ENCODE data around the gene C1orf226. TPM values are rescaled to one million over a fixed set of nuclear protein-coding genes. Genes with fewer than 3 reads are reported as not detected.

The C1orf226 gene
- total and polyA plus RNA-seq, 2 experiments from 2014 or later: under 0.01 to 0.08 TPM

DNA sequence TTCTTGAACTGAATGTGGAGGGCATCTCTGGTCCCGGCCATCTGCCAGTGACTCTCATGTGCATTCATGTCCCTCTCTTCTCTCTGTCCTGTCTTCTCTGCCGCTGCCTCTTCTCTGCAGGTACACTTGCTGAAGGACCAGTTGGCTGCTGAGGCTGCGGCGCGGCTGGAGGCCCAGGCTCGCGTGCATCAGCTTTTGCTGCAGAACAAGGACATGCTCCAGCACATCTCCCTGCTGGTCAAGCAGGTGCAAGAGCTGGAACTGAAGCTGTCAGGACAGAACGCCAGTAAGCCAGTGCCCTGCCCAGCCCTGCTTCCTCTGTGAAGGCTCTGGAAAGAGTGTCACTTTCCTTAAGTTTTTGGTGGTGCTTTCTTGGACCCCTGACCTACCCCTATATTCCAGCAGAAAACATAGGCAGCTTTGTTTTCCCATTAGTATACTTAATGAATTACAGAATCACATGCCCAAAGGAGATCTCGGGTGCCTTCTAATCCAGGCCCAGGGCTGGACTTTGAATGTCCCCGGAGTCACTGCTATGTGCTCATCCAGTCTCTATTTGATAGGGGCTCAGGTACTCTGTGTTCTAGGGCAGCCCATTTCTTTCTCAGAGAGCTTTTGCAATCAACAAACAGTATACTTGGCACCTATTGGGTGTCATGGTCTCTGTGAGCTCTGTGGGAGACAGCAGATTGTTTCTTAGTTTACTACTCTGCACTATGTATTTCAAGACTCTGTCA lies 16.1 kb upstream of the C1orf226 start:
- Histone ChIP-seq H3K27me3 (replicated peaks; ENCODE audit: insufficient read depth) (no peaks in the 10 kb centered on the region), H3K9ac (no peak overlapping the region), H3K36me3 (ENCODE audit: low read depth) (no peaks in the 10 kb centered on the region), H2AFZ (no peak overlapping the region), H3F3A (ENCODE audit: insufficient read depth) (no peaks in the 10 kb centered on the region), H3K4me2 (ENCODE audit: unreplicated experiment) (no peak overlapping the region), H3K4me1 (ENCODE audit: insufficient read depth) (no peaks in the 10 kb centered on the region), H3K9me2 (ENCODE audit: insufficient read depth) (no peaks in the 10 kb centered on the region), H3K27ac (no peak overlapping the region), H4K20me1 (ENCODE audit: insufficient read depth) (no peaks in the 10 kb centered on the region), H3K9me3 (ENCODE audit: low read depth) (no peaks in the 10 kb centered on the region), H3K4me3 (no peak overlapping the region), H3K79me2 (ENCODE audit: insufficient read depth) (no peaks in the 10 kb centered on the region)
- TF ChIP-seq EZH2phosphoT487 (IDR thresholded peaks at IDR 0.05; ENCODE audit: insufficient read depth, low read depth): no peak
- TF ChIP-seq EZH2 (IDR thresholded peaks at IDR 0.05; ENCODE audit: insufficient read depth, poor library complexity, severe bottlenecking): no peak
- in situ Hi-C loops (cut with MboI): loop anchor here (25.0 kb wide), 1 partner anchor 447 kb away; no protein-coding TSS in a partner anchor
- no peak for DNase-seq
- WGBS, 2 experiments (ENCODE audit: low coverage in 1 of 2, low lambda C conversion rate in 2 of 2, missing lambda C conversion rate in 2 of 2): 81 to 83% methylated on average over 10 of the region's 10 CpGs

DNA sequence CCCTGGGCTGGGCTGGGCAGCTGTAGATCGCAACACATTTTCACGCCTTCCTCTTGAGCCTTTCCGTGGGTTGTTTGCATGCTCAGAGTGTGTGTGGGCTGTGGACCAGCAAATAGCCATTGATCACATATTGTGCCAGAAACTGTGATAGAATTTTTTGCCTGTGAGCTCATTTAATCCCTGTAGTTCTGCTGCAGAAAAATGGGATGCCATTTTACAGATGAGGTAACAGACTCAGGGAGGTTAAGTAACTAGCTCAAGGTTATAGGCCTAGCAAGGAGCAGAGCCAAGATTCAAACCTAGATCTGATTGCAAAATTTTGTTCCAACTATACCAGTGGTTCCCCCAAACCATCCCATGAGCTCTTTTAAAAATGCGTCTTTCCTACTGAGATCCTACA lies 15.4 kb upstream of the C1orf226 start:
- Histone ChIP-seq H3K4me3 (no peak overlapping the region), H3K36me3 (ENCODE audit: low read depth) (no peaks in the 10 kb centered on the region), H3K79me2 (ENCODE audit: insufficient read depth) (no peaks in the 10 kb centered on the region), H3K9me3 (ENCODE audit: low read depth) (no peaks in the 10 kb centered on the region), H3K4me2 (ENCODE audit: unreplicated experiment) (no peak overlapping the region), H4K20me1 (ENCODE audit: insufficient read depth) (no peaks in the 10 kb centered on the region), H3K27me3 (replicated peaks; ENCODE audit: insufficient read depth) (no peaks in the 10 kb centered on the region), H3K9ac (no peak overlapping the region), H3K9me2 (ENCODE audit: insufficient read depth) (no peaks in the 10 kb centered on the region), H3K27ac (no peak overlapping the region), H3F3A (ENCODE audit: insufficient read depth) (no peaks in the 10 kb centered on the region), H3K4me1 (ENCODE audit: insufficient read depth) (no peaks in the 10 kb centered on the region), H2AFZ (no peak overlapping the region)
- no peak for DNase-seq
- WGBS, 2 experiments (ENCODE audit: low coverage in 1 of 2, low lambda C conversion rate in 2 of 2, missing lambda C conversion rate in 2 of 2): 56 to 61% methylated on average over 4 of the region's 4 CpGs
- in situ Hi-C loops (cut with MboI): loop anchor here (25.0 kb wide), 1 partner anchor 446 kb away; no protein-coding TSS in a partner anchor
- TF ChIP-seq EZH2 (IDR thresholded peaks at IDR 0.05; ENCODE audit: insufficient read depth, poor library complexity, severe bottlenecking): no peak

DNA sequence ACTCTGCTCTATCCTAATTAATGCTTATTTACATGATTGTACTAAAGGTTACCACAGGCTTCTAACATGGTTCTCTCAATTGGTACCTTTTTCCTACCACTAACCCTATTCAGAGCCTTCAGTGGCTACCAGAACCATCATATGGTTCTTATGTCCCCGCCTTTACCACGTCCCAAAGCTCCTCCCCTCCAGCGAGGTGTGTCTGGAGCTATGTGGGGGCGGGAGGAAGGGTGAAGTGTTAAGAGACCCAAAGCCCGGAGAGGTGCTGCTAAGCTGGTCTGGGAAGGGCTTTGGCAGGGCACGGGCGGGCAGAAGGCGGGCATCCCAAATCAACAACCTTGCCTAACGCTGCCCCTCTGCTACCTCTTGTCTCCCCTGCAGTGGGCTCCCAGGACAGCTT lies 14.9 kb upstream of the C1orf226 start:
- no peaks in the 10 kb centered on the region for H3K4me1 ChIP-seq (ENCODE audit: insufficient read depth)
- H3K27me3 ChIP-seq (replicated peaks; ENCODE audit: insufficient read depth): no peaks in the 10 kb centered on the region
- no peaks in the 10 kb centered on the region for H3F3A ChIP-seq (ENCODE audit: insufficient read depth)
- no peaks in the 10 kb centered on the region for H3K9me2 ChIP-seq (ENCODE audit: insufficient read depth)
- H3K36me3 ChIP-seq (ENCODE audit: low read depth): no peaks in the 10 kb centered on the region
- no peak overlapping the region for H3K27ac ChIP-seq
- no peak overlapping the region for H3K4me3 ChIP-seq
- H3K9me3 ChIP-seq (ENCODE audit: low read depth): no peaks in the 10 kb centered on the region
- 75 to 84% methylated on average over 9 of the region's 9 CpGs for WGBS, 2 experiments (ENCODE audit: low coverage in 1 of 2, low lambda C conversion rate in 2 of 2, missing lambda C conversion rate in 2 of 2)
- H2AFZ ChIP-seq: no peak overlapping the region
- no peaks in the 10 kb centered on the region for H4K20me1 ChIP-seq (ENCODE audit: insufficient read depth)
- no peak for TF ChIP-seq EZH2 (IDR thresholded peaks at IDR 0.05; ENCODE audit: insufficient read depth, poor library complexity, severe bottlenecking)
- no peak for TF ChIP-seq EZH2phosphoT487 (IDR thresholded peaks at IDR 0.05; ENCODE audit: insufficient read depth, low read depth)
- no peak overlapping the region for H3K9ac ChIP-seq
- no peak overlapping the region for H3K4me2 ChIP-seq (ENCODE audit: unreplicated experiment)
- DNase-seq: no peak
- in situ Hi-C loops (cut with MboI): loop anchor here (25.0 kb wide), 1 partner anchor 446 kb away; no protein-coding TSS in a partner anchor
- H3K79me2 ChIP-seq (ENCODE audit: insufficient read depth): no peaks in the 10 kb centered on the region

DNA sequence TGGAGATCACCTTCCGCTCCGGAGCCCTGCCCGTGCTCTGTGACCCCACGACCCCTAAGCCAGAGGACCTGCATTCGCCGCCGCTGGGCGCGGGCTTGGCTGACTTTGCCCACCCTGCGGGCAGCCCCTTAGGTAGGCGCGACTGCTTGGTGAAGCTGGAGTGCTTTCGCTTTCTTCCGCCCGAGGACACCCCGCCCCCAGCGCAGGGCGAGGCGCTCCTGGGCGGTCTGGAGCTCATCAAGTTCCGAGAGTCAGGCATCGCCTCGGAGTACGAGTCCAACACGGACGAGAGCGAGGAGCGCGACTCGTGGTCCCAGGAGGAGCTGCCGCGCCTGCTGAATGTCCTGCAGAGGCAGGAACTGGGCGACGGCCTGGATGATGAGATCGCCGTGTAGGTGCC lies 14.5 kb upstream of the C1orf226 start:
- no peaks in the 10 kb centered on the region for H3K9me3 ChIP-seq (ENCODE audit: low read depth)
- 87 to 93% methylated on average over 35 to 36 of the region's 36 CpGs for WGBS, 2 experiments (ENCODE audit: low coverage in 1 of 2, low lambda C conversion rate in 2 of 2, missing lambda C conversion rate in 2 of 2)

More for the DNA sequence above, 14.5 kb upstream of the C1orf226 start:
- Histone ChIP-seq H3K4me3 (no peak overlapping the region), H3K4me2 (ENCODE audit: unreplicated experiment) (no peak overlapping the region), H3K9ac (no peak overlapping the region), H3K27me3 (replicated peaks; ENCODE audit: insufficient read depth) (no peaks in the 10 kb centered on the region), H3F3A (ENCODE audit: insufficient read depth) (no peaks in the 10 kb centered on the region), H3K27ac (no peak overlapping the region), H2AFZ (no peak overlapping the region), H3K36me3 (ENCODE audit: low read depth) (no peaks in the 10 kb centered on the region), H4K20me1 (ENCODE audit: insufficient read depth) (no peaks in the 10 kb centered on the region), H3K79me2 (ENCODE audit: insufficient read depth) (no peaks in the 10 kb centered on the region), H3K9me2 (ENCODE audit: insufficient read depth) (no peaks in the 10 kb centered on the region), H3K4me1 (ENCODE audit: insufficient read depth) (no peaks in the 10 kb centered on the region)
- in situ Hi-C loops (cut with MboI): loop anchor here (25.0 kb wide), 1 partner anchor 445 kb away; no protein-coding TSS in a partner anchor
- TF ChIP-seq EZH2phosphoT487 (IDR thresholded peaks at IDR 0.05; ENCODE audit: insufficient read depth, low read depth): no peak
- no peak for TF ChIP-seq EZH2 (IDR thresholded peaks at IDR 0.05; ENCODE audit: insufficient read depth, poor library complexity, severe bottlenecking)
- no peak for DNase-seq

Measured in GM23248 (cell line).